HG03432 (cell line): Measurements from ENCODE around the gene DUOXA1.
"Not testable (repeated sequence)": the region's sequence is repeated elsewhere in the genome, so short reads cannot be mapped to it uniquely, and the experiment has no call there.

Source experiments
- ATAC-seq: cut with Tn5 transposase; IDR thresholded peaks from one replicate; pipeline ENCODE4 v1.9.1; 2021; ENCODE audit warnings: mild to moderate bottlenecking, moderate library complexity; ENCODE audit not compliant: unreplicated experiment

The DUOXA1 gene

DNA sequence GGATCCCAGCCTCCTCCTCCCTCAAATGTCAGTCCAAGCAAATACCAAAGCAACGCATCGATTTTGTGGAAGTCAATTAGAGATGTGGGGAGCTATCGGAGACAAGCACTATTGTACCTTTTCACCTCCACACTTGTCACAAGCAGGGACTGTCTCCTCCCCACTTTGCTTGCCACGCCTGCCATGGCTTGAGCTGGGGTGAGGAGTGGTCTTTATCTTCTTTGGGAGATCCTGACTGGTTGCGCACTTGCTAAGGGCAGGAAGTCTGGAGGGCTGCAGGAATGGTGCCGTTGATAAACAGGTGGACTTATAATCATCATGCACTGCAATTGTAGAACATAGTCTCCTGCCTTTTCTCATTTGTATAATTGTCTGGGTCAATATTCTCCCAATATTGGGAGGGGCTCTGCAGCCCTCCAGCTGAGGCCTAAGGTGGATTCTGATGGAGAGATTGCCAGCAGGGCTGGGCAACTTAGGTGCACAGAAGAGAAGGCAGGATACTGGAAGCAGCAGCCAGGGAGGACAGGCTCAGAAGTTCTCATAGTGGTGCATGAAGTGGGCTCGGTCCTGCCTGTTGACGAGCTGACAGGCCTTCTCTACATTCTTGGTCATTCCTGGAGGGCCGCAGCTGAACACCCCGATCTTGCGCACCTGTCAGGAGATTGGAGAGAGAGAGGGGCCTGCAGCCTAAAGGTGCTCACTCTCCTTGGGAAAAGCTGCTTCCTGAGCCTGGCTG is 35.9 kb downstream of the DUOXA1 start:
- ATAC-seq = no peak

DNA sequence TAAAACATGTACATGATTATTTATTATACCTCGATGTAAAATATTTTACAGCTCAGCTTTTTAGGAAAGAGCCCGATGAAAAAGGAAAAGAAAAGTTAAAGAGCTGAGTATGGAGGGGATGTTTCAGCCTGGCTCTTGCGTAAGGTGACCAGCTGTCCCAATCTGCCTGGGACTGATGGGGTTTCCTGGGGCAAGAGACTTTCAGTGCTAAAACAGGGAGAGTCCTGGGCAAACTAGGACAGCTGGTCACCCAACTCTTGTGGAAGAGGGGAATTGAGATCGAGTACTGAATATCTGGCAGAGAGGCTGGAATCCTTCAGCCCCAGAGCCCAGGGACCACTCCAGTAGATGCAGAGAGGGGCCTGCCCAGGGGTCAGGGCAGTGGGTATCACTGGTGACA is 36.7 kb downstream of the DUOXA1 start:
- no peak for ATAC-seq

DNA sequence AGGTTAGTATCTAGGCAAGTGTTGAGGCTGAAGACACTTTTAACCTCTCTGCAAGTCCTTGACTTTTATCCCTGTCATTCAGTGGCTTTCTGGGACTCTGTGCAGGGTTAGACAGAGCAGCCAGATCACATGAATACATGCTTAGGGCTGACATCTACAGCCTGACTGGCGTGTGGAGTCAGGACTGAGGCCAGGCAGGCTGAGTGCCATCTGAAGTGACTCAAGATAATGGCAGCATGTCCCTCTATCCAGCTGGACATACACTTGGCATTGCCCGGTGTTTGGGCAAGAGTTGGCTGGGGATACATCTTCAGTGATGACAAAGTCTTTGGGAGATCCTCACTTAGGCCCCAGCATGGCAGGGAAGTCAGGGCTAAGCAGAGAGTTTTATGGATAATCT is 38.1 kb downstream of the DUOXA1 start:
- ATAC-seq = no peak

DNA sequence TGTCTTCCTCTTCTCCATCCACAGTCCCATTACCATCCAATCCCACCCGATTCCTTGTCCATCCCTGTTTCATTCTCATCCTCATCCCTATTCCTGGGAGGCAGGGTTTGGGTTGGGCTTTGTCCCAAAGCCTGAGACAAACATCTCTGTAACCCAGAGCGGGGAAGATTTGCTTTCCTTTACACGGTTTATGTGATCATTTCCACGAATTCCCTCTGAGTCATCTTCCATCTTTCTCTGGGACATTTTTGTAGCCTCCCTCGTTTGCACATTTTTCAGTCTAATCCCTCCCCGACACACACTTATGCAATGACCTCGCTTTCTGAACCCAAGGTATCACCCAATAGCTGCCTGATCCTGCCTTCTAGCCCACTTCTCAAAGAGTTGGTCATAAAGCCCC is 38.5 kb downstream of the DUOXA1 start:
- no peak for ATAC-seq

DNA sequence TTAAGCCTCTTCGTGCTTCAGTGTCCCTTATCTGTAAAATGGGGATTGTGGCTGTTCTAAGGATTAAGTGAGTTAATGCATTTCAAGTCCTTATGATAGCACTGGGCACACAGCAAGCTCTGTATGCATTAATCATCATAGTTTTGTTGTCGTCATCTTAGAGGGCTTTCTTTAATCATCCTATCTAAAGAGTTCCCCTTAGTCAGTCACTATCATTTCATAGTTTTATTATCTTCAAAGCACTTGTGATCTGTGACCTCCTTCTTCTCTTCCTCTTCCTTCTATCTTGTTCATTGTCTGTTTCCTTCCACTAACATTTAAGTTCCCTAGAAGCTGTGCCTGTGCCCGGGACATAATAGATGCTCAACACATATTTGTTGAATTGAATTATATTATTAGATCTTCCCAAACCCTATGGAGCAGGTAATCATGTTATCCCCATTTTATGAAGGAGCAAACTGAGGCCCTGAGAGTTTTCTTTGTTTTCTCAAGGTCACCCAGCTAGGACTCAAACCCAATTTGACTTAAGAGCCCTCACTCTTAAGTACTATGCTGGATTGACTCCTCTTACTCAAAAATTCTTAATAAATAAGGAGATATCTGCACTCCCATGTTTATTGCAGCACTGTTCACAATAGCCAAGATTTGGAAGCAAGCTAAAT is 39.8 kb downstream of the DUOXA1 start:
- ATAC-seq = no peak

DNA sequence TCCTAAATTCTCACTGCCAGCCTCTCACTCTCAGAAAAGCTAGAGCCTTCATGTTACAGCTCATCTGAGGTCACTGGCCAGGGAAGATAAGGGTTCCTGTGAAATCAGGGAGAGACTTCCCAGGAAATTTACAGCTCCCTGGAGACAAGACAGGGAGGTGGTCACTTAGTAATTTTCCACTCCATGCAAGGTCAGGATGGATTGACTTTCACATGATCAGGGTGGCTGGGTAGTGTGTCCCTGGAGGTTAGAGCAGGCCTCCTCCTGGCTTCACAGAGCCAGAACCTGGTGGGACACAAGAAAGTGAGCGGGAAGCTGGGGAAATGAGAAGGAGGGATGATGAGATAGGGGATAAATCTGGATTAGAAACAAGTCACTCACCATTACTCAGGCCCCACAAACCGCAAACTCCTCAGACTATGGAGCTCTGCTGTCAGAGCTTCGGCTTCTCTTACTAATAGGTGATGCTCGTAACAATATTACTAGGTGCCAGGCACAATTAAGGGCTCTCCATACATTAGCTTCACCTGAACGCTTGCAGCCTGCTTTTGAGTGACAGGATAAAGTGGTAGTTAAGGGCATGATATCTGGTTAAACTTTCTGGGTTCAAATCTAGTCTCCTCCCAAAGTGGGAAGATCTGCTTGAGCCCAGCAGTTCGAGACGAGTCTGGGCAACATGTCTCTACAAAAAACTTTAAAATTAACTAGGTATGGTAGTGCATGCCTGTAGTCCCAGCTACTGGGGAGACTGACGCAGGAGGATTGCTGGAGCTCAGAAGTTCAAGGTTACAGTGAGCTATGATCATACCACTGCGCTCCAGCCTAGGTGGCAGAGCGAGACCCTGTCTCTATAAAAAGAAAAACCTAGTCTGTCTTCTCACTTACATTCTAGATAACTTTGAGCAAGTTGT is 40.6 kb downstream of the DUOXA1 start:
- no peak for ATAC-seq

DNA sequence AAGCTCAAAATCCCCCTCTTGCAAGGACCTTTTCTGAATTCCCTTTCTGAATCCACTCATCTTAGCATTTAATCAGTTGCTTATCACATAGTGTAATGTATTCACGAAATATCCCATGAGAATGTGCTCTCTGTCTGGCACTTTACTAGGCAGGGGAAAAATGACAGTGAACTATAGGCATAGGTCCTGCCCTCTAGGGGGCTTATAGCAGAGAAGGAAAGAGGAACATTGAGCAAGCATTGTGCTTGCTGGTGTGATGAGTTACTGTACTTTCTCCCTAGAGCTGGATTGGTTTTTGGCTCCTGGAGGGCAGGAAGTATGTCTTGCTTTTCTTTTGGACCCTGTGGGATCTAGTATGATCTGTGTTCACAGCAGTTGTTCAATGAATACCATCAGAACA is 42.2 kb downstream of the DUOXA1 start:
- ATAC-seq = no peak

DNA sequence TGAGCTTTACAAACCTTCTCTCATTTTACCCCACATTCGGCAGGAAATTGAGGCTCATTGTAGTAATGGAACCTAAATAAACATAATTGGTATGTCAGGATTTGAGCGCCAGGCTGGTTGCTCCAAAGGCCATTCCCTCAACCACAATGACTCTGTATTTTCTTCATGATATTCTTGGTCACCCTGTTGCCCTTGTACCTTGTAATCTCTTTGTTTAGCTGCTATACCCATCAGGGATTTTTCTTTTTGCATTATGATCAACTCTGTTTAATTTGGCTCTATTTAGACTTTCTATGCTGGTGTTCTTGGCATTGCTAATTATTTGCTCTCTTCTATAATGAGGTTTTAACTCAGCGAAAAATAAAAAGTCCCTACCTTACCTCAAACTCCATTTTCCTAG is 45.5 kb downstream of the DUOXA1 start:
- ATAC-seq = no peak

DNA sequence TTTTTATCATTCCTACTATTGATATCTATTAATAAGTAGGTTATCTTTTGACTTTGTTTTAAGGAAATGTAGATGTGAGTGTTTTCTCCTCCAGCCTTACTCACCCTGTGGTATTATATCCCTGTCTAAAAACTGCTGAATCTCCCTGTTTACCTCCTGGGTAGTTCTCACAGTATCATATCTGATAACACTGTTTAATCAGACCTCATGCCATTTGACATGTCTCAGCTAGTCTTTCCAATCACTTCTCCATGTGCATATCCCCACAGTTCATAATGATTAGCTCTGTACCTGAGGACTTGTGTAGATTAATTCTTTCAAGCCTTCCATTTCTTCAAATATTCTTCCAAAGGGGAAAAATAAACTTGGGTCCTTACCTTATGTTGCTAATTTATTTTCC is 46.5 kb downstream of the DUOXA1 start:
- no peak for ATAC-seq

DNA sequence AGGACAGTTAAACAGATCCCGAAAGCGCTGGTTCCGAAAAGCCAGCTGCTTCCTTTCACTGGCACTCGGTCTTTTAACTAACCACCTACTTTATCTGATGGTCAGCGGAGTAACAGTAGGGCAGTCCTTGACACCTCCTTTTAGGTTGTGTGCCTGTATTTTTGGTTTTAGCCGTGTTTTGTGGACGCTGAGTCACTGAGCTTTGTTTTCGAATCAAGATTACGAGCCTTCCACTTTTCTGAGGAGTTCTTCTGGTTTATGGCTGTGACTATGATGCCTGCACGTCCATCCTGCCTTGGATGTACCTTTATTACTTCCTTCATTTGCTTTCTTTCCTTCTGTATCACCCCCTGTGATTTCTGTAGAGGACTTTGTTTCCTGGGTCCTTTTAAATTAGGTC is 47.3 kb downstream of the DUOXA1 start:
- not testable (repeated sequence) for ATAC-seq

DNA sequence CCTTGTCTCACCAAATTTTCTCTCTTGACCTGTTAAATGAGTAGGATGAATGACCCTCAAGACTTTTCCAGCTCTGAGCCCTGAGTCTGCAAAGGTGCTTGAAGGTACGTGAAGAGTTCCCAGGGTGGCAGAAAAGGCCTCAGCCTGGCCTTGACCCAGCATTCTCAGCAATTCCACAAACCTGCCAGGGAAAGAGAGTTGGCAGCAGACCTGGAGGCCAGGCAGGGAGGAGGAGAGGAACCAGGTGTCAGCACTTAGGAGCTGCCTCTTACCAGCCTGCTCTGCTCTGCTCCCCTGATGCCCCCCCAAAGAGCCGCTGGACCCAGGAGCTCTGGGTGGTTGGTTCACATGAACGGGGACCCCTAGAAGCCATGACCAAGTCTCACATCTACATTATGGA is 49.1 kb downstream of the DUOXA1 start:
- not testable (repeated sequence) for ATAC-seq

DNA sequence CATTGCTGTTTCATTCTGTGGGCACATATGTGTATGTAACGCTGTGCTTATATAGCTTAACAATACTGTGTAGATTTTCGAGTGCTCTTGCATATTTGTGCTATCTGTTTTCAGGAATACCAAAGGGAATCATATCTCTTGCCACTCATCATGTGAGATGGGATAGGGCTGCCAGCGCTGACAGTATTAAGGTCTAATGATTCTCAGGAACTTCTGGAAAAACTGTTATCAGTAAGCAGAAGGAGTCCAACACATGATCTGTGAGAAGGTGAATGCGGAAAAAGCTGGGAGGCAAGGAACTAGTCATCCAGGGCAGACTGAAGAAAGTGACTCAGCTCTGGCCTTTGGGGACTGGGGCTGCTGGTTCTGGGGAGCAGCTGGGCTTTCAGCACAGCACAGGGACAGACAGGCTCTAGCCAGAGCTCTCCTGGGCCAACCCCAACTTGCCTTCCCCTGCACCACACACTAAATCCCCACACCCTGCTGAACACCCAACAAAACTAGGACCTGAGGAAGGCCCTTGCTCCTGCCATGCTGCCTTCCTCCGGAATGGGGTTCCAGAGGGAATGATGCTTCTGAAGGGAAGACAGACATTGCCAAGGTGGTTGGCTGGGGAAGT is 49.9 kb downstream of the DUOXA1 start:
- ATAC-seq = not testable (repeated sequence)

DNA sequence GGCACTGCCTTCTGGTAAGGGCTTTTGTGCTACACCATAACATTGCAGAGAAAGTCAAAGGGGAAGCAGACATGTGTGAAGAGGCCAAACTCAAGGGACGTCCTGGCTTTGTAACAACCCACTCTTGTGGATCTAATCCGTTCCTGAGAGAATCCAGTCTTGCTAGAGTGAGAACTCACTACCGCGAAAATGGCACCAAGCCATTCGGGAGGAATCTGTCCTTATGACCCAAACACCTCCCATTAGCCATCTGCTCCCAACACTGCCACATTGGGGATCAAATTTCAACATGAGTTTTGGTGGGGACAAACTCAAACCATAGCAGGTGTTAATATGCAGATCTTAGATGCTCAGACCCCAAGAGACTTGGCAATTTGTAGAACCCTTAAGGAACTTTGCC is 50.5 kb downstream of the DUOXA1 start:
- ATAC-seq = not testable (repeated sequence)

DNA sequence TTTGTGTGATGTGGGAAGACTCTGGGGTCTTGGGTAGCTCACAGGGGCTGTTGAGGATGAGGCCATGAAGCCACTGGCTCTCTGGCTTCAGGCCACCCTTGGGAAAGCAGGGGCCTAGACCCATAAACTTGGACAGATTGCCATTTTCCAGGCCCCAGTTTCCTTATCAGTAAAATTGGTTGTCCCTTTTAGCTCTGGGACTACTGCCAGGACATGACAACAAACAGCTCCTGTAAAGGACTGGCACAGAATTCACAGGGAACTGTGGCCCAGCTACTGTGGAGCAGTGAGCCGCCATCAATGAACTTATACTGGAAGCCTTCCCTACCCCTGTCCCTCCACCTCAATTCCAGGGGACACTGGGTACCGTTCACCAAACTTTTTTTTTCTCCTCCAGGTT is 52.3 kb downstream of the DUOXA1 start:
- ATAC-seq = not testable (repeated sequence)

DNA sequence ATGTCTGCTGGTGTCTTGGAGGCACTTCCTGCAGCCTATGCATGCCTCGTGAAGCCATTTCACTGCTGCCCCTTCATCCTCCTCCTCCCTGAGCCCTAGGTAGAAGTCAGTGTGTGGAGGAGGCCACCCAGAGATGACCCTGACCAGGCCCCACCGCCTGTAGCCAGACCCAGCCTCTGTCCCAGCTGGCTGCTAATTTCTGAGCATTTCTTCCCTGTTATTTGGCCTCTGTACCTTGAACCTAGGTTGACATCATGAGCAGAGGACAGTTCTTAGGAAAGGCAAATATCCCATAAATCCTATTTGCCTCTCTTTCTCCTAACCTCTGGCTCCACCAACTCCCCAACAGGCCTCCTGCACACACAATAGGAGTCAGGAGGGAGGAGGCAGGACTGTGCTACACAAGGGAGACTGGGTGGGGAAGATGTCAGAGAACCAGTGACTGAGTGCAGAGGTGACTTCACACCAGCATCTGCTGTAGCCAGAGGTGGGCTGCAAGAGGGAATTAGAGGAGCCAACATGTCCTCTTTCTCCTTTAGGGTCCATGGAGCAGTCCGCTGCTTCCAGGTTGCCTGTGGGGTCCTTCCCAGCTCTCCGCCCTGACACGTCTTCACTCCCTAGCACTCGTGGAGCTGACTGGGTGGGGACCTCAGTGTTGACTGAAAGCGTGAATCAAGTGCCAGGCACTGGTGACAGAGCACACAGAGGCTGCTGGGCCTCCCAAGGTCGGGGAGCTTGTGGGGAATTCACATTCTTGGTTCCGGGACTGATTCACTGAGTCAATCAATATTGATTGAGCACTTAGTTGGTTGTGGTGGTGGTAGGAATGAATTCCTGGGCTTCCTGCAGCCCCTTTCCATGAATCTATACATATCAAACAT is 54.0 kb downstream of the DUOXA1 start:
- not testable (repeated sequence) for ATAC-seq

DNA sequence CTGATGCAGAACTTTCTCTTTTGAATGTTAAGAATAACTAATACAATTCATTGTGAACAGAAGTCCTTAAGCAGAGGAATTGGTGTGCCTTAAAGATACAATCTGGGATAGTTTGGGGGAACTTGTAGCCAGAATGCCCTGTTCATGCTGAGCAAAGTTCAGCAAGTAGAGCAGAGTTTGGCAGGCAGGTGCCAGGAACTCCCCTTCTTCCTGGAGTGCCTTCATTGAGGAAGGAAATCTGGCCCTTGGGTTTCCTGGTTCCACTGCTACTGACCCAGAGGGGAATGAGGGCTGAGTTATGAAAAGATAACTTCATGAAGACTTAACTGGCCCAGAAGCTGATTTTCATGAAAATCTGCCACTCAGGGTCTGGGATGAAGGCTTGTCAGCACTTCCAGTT is 56.1 kb downstream of the DUOXA1 start:
- not testable (repeated sequence) for ATAC-seq

DNA sequence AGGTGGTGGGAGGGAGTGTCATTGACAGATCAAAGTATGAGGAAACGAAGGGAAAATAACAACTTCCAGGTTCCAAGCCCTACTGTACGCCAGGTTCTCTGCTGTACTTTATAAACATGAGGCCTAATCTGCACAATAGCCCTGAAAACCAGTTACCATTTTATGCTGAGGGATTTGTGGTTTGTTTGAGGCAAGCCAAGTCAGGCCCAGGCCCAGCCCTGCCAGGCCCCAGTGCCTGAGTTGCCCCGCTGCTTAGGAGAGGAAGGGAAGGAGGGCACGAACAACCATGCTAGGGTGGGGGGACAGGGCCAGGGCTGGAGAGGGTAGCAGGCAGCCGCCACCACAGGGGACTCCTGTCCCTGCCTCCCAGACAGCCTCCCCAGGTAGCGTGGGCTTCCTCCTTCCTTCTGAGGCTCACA is 59.7 kb downstream of the DUOXA1 start:
- not testable (repeated sequence) for ATAC-seq
